ENCODE data around the gene MTA3. TPM values are rescaled to one million over a fixed set of nuclear protein-coding genes. Genes with fewer than 3 reads are reported as not detected.

MTA3 gene
- 34.3 TPM for total RNA-seq
- long read RNA-seq, transcript MTA3-204 (14 exons, 2,041 nt), result major isoform, 10 of 38 reads
- long read RNA-seq, transcript MTA3-205 (14 exons, 2,202 nt), result minor isoform, 9 of 38 reads
- long read RNA-seq, partial matches to known transcripts, result 7 of 38 reads
- long read RNA-seq, other reads (novel, unspliced or antisense), result 9 of 38 reads

DNA sequence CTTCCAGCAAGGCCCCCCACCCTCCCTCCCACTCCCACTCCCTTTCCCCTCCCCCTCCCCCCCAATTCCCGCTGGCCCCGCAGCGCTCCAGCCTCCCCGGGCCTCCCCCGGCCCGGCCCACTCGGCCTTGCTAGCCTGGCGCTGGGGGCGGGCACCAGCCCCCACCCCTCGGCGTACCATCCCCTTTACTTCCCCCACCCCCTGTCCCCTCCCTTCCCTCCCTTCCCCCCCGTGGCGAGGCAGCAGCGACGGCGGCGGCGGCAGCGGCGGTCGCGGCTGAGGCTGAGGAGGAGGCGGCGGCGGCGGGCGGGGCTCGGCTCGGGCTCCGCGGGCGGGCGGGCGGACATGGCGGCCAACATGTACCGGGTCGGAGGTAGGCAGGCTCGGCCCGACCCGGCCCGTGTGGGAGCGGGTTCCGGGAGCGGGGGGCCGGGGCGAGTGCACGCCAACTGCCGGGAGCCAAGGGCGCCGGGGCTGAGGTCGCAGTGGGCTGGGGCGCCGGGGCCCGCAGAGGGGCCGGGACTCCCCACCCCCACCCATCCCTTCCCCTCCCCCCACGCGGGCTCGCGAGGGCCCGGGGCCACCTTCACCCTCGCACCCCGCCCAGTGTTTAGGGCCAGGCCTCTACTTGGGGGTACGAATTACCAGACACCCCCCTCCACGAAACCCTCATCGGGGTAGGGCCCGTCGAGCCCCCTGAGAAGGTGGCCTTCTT lies at the start of gene MTA3:
MTA3 (plus strand) TSS at position 232 of the 715 bp plus-strand sequence; CDS start at position 346, 114 bp downstream.
- H3K27ac ChIP-seq, result peak within 1 kb of the TSS; percentile 86
- peaks cover 21% of the 10 kb centered on the region for H3K4me1 ChIP-seq

DNA sequence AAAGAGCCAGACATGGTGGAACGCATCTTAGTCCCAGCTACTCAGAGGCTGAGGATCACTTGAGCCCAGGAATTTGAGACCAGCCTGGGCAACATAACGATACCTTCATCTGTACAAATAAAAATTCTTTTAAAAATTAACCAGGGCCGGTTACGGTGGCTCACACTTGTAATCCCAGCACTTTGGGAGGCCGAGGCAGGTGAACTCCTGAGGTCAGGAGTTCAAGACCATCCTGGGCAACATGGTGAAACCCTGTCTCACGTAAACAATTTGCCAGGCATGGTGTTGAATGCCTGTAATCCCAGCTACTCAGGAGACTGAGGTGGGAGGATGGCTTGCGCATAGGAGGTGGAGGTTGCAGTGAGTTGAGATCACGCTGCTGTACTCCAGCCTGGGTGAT lies 48.8 kb upstream of the MTA3 start:
- TF ChIP-seq, protein P1, sequence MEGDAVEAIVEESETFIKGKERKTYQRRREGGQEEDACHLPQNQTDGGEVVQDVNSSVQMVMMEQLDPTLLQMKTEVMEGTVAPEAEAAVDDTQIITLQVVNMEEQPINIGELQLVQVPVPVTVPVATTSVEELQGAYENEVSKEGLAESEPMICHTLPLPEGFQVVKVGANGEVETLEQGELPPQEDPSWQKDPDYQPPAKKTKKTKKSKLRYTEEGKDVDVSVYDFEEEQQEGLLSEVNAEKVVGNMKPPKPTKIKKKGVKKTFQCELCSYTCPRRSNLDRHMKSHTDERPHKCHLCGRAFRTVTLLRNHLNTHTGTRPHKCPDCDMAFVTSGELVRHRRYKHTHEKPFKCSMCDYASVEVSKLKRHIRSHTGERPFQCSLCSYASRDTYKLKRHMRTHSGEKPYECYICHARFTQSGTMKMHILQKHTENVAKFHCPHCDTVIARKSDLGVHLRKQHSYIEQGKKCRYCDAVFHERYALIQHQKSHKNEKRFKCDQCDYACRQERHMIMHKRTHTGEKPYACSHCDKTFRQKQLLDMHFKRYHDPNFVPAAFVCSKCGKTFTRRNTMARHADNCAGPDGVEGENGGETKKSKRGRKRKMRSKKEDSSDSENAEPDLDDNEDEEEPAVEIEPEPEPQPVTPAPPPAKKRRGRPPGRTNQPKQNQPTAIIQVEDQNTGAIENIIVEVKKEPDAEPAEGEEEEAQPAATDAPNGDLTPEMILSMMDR (IDR thresholded peaks at IDR 0.05), result no peak
- ATAC-seq (no peak), DNase-seq (no peak)
- intact Hi-C loops (cut with DNase I), result no loop called here
- no peaks in the 10 kb centered on the region for H3K9me3 ChIP-seq
- H3K27ac ChIP-seq, result no peak overlapping the region
- no peak overlapping the region for H3K4me3 ChIP-seq
- no peaks in the 10 kb centered on the region for H3K27me3 ChIP-seq
- H3K4me1 ChIP-seq, result no peaks in the 10 kb centered on the region
- H3K36me3 ChIP-seq, result no peaks in the 10 kb centered on the region

More for the DNA sequence above, at the start of gene MTA3:
- peak; percentile 86 for DNase-seq
- Histone ChIP-seq H3K9me3 (no peaks in the 10 kb centered on the region), H3K4me3 (peak within 1 kb of the TSS; percentile 84), H3K36me3 (no peaks in the 10 kb centered on the region), H3K27me3 (no peaks in the 10 kb centered on the region)
- peak; percentile 92 for ATAC-seq
- intact Hi-C loops (cut with DNase I), result no loop called here
- TF ChIP-seq, protein P1 (IDR thresholded peaks at IDR 0.05), result no peak

DNA sequence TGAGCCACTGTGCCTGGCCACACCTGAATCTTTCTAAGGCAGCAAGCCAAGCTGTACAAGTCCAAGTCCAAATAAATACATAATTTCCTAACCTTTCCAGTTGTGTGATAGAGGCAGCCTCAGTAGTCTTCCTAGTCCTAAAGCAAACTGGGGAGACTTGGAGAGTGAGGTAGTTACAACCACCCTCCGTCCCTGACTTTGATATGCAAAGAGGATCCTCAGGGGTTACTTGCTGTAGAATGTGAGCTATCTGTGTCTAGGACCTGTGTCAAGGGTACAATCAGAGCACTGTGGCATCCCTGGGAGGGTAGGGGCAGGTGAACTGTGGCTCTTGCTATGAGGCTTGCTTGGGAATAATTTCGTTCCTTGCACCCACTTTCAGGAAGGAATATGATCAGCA lies 46.4 kb upstream of the MTA3 start:
- ATAC-seq, result no peak
- no peak for DNase-seq
- no peaks in the 10 kb centered on the region for H3K4me1 ChIP-seq
- no peak overlapping the region for H3K4me3 ChIP-seq
- H3K27me3 ChIP-seq, result no peaks in the 10 kb centered on the region
- H3K27ac ChIP-seq, result no peak overlapping the region
- no peaks in the 10 kb centered on the region for H3K36me3 ChIP-seq
- no peaks in the 10 kb centered on the region for H3K9me3 ChIP-seq
- intact Hi-C loops (cut with DNase I), result no loop called here
- TF ChIP-seq, protein P1 (IDR thresholded peaks at IDR 0.05), result no peak

DNA sequence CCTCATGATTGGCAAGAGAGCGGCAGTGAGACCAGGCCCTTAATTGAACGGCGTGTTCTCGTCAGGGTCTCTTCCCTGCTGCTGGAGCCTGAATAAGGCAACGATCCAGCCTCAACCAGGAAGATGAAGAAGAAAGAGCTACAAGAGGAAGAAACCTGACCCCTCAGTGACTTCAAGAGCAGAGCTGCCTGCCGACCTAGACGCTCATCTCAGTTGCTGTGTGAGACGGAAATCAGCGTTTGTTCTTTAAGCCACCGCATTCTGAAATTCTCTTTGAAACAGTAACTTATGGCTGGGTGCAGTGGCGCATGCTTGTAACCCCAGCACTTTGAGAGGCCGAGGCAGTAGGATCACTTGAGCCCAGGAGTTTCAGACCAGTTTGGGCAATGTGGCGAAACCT lies 45.1 kb upstream of the MTA3 start:
- H3K4me1 ChIP-seq, result no peaks in the 10 kb centered on the region
- no peak for ATAC-seq
- no peak overlapping the region for H3K27ac ChIP-seq
- H3K4me3 ChIP-seq, result no peak overlapping the region
- DNase-seq, result no peak
- H3K27me3 ChIP-seq, result no peaks in the 10 kb centered on the region
- intact Hi-C loops (cut with DNase I), result no loop called here
- H3K36me3 ChIP-seq, result no peaks in the 10 kb centered on the region
- H3K9me3 ChIP-seq, result no peaks in the 10 kb centered on the region
- TF ChIP-seq, protein P1 (IDR thresholded peaks at IDR 0.05), result no peak

DNA sequence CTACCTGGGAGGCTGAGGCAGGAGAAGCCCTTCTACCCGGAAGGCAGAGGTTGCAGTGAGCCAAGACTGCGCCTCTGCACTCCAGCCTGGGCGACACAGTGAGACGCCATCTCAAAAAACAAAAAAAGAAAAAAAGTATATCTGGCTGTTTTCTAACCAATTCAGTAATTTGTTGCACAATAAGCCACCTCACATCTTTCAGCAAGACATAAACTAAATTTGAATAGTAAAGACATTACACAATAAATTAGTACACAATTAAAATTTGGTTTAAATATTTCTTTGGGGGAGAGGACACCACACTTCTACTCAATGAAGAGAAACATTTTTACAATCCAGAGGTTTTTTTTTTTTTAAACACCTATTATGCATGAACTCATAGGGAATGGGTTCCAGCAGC lies 36.0 kb upstream of the MTA3 start:
- DNase-seq (no peak), ATAC-seq (no peak)
- H3K4me3 ChIP-seq, result no peak overlapping the region
- no peak overlapping the region for H3K27ac ChIP-seq
- H3K9me3 ChIP-seq, result no peaks in the 10 kb centered on the region
- H3K36me3 ChIP-seq, result no peaks in the 10 kb centered on the region
- intact Hi-C loops (cut with DNase I), result no loop called here
- H3K4me1 ChIP-seq, result no peaks in the 10 kb centered on the region
- H3K27me3 ChIP-seq, result no peaks in the 10 kb centered on the region
- TF ChIP-seq, protein P1 (IDR thresholded peaks at IDR 0.05), result no peak

All from upper lobe of right lung (tissue), 1 donor.